HG03135 (cell line): ENCODE results near the gene MID1.

Experiments
- ATAC-seq: cut with Tn5 transposase; IDR thresholded peaks from one replicate; pipeline ENCODE4 v1.9.1; 2021; ENCODE audit warnings: mild to moderate bottlenecking, moderate library complexity; ENCODE audit not compliant: unreplicated experiment

Gene MID1

GRCh38 chrX:10450959-10451355, 169.4 kb downstream of the MID1 start:
- ATAC-seq, result no peak

DNA sequence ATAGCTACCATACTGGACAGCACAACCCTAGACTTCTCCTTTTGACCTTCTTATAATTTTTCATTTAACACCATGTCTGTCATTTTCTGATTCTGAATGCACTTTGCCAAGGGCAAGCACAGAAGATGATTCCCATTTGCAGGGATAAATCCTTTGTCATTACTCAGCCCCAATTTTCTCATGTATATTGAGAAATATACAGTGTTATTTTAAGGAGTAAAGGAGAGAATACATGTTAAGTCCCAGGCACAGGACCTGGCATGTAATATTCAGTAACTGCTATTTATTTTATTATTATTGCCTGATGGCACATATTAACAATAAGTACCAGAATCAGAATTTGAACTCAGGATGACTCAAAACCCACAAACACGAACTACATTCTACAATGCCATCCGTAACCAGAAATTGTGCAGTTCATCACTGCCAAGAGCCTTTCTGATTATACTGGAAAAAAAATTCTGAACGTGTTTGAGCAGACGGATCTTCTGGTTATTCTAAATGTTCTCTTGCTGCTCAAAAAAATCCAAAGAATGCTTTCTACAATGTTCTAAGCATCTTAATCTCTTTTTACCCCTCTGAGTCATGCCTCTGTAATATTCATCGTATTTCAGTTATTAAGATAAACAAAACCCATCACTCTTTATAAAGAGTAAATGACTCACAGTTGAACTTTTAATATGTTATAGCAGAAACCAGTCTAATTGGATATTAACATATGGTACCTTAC, 170.0 kb downstream of the MID1 start:
- ATAC-seq, result no peak

- no peak for ATAC-seq
Observed at GRCh38 chrX:10447564-10448214, 172.7 kb downstream of the MID1 start.

DNA sequence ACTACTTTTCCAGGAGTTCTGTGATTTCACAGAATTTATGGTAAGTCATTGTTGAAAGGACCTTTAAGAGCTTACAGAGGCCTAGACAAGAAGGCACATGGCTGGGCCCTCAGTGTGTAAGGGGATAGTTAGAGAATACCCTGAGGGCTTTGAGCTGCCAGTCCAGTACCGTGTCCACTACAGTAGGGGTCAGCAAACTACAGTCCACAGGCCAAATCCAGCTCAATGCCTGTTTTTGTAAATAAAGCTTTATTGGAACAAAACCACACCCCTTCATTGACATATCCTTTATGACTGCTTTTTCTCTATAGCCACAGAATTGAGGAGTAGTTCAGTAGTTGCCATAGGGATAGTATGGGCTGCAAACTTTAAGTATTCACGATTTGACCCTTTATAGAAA, 176.2 kb downstream of the MID1 start:
- ATAC-seq, result no peak

- no peak for ATAC-seq
Observed at GRCh38 chrX:10441464-10441863, 178.9 kb downstream of the MID1 start.

GRCh38 chrX:10433296-10433965, 187.0 kb downstream of the MID1 start:
- no peak for ATAC-seq

DNA sequence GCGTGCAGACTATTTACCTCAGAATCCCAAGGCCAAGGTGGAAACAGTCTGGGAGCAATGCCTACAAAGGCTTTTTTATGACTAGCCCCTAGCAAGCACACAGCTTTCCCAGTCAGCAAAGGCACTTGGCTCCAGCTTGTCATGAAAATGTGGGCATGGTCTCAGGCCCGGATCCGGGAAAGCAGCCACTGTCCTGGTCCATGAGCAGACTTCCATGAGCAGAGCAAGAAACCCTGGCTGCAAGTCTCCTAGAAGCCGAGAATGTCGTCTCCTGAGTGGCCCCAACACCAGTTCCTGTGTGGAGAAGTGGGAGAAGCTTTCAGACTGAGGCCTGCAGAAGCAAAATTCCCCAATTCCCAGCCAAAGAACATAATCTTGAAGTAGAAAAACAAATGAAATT, 190.5 kb downstream of the MID1 start:
- no peak for ATAC-seq

DNA sequence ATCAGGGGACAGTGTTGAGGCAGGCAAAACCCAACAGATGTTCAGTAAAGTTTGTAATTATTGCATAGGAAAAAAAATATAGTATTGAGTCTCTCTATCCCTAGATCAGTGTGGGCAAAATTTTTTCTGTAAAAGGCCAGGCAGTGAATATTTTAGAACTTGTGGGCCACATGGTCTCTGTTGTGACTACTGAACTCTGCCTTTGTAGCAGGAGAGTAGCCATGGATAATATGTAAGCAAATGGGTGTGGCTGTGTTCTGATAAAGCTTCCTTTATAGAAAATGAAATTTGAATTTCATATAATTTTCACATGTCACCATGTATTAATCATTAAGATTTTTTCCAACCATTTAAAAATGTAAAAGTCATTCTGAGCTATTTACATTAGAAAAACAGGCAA, 193.1 kb downstream of the MID1 start:
- ATAC-seq, result no peak

- no peak for ATAC-seq
Observed at GRCh38 chrX:10423716-10424115, 196.7 kb downstream of the MID1 start.

DNA sequence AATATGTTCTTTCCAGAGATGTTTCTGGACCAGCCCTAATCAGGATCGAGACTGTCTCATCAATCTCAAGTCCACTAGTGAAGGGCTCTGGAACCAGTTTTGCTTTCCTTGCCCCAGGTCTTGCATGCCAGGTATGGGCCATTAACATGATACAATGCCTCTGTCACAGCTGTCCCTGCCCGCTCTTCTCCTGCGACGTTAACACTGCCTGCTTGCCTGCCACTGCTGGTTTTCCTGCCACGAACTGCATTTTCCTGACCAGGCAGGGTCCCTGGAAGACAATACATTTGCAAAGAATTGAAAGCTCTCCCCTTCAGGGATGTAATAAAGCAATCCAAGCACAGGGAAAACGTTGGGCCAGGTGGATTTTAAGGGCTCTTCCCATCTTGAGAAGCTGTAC, 200.3 kb downstream of the MID1 start:
- no peak for ATAC-seq

- ATAC-seq, result no peak
Observed at GRCh38 chrX:10416424-10416823, 204.0 kb downstream of the MID1 start.

- no peak for ATAC-seq
Observed at GRCh38 chrX:10415306-10416001, 204.9 kb downstream of the MID1 start.

DNA sequence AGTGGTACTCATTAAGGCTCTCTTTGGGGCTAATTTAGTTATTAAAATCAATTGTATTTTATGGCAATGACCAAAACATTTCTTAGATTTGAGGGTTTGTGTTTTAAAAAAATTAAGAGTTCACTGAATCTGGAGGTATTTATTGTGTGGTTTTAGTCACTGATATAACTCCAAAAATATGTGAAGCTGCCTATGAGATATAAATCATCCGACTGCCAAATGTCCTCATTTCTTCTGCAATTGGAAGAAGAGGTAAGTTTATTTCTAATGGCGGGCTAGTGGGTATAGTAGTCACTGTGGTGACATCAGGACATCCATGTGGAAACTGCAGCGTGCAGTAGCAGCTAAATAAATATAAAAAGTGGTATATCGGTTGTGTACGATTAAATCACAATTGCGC, 205.5 kb downstream of the MID1 start:
- ATAC-seq, result no peak

DNA sequence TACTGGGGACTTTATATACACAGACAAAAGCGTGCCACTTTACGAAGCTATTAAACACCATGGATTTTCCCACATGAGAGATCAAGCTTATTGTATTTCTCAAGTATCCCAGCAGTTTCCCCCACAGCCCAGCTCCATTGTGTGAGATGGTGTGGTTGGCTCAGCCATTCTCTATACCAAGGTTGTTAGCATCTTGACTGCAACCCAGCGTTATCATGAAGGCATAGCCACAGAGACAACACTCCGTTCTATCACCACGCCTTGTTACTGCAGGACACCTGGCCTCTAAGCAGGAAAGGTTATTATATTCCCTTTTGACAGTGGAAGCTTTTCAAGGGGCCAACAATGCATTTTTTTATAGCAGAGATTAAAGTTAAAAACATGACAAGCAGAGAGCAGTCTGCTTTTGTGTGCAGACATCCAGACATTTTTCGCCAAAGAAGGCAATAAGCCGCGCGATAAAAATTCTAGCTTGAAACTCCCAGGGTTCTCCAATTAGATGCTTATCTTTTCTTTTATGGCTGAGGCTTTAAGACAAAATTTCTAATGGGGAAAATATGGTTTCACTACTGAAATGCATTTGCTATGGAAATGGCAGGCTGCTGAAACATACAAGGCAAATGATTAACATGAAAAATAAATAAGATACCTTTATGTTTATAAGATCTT, 206.1 kb downstream of the MID1 start:
- ATAC-seq, result no peak

GRCh38 chrX:10404436-10404835, 215.9 kb downstream of the MID1 start:
- ATAC-seq, result no peak

GRCh38 chrX:10401239-10401638, 219.1 kb downstream of the MID1 start:
- ATAC-seq, result no peak

DNA sequence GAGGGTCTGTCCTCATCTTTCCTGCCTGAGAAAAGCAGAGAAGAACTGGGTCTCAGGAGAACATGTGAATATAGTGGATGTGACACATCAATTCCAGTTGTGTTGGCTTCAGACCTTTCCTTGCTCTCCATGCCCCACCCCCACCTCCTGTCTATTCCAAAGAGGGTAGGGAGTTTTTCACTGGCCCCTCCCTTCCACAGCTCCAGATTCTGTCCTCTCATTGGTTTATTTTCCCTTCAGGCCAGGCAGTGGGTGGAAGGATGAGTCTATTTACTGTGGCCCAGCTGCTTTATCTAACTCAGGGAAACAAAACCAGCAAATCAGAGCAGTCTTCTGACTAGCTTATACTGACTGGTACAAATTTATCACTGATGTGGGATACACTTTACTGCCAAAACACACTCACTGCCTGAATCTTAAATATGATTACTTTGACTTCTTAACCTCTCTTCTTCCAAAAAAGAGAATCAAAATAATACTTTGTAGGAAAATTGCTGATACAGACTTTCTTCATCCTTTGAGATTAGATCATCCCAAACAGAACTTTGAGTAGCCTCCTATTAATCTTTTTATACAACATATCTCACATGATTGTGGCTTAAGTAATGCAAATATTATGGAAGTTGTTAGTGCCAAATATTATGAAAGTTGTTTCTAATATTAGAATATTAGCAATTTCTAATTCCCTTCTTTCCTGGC, 221.2 kb downstream of the MID1 start:
- ATAC-seq, result no peak

GRCh38 chrX:10398215-10398614, 222.2 kb downstream of the MID1 start:
- ATAC-seq, result no peak

- ATAC-seq, result no peak
Observed at GRCh38 chrX:10397349-10397748, 223.0 kb downstream of the MID1 start.

- no peak for ATAC-seq
Observed at GRCh38 chrX:10395643-10396042, 224.7 kb downstream of the MID1 start.
